HG02588 (cell line): ENCODE data around the gene CDH23.
A peak's percentile ranks its signal among the peaks of the same experiment; 100 is the strongest.

Source experiments
- ATAC-seq: cut with Tn5 transposase; IDR thresholded peaks from one replicate; pipeline ENCODE4 v1.9.1; 2021; ENCODE audit warnings: mild to moderate bottlenecking, moderate library complexity; ENCODE audit not compliant: unreplicated experiment

CDH23 gene

DNA sequence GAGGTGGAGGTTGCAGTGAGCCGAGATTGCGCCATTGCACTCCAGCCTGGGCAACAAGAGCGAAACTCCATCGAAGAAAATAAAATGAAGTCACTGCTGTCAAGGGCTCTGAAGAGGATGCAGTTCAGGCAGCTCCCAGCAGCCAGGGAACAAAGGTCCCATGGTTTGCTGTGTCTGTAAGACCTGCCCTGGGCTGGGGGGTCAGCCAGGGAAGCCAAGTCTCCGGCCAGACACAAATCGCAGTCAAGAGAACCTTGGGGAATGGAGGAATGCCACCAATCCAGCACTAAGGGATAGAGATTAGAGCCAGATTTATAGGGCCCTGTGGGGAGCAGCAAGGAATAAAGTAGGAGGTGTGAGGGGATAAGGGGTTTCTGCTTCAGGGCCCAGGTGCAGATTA, 405.5 kb downstream of the CDH23 start:
- no peak for ATAC-seq

DNA sequence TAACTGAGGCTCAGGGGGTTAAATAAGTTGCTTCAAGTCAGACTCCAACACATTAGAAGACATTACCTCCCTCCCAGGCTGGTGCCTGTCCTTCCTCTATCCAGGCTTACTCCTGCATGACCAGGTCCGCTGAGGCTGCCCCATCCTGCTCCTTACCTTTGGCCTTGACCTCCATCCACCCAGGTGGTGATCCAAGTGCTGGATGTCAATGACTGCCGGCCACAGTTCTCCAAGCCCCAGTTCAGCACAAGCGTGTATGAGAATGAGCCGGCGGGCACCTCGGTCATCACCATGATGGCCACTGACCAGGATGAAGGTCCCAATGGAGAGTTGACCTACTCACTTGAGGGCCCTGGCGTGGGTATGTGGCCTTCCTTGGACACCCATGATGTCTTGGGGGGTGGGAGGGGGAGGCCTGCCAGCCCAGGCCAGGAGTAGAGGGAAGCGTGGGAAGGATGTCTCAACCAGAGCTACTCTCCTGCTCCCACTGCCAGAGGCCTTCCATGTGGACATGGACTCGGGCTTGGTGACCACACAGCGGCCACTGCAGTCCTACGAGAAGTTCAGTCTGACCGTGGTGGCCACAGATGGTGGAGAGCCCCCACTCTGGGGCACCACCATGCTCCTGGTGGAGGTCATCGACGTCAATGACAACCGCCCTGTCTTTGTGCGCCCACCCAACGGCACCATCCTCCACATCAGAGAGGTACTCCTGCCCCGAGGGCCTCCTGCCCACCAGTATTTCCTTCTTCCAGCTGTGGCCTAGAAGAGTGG, 406.2 kb downstream of the CDH23 start:
- ATAC-seq: no peak

DNA sequence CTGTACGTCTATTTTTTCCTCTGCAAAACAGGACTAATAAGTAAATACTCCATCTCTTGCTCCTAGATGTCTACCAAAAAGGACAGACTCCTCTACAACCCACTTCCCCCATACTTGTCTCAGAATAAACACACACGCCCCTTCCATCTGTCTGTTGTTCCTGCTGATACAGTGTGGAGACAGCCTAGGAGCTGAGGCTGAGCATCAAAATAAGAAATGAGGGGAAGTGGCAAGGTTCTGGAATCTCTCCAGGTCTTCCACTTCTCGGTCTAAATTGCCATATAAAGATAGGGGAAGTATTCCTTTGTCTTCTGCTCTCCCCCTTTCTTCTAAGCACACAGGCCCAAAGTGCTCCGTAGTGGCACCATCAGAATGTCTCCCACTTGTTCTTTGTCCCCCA, 407.4 kb downstream of the CDH23 start:
- no peak for ATAC-seq

DNA sequence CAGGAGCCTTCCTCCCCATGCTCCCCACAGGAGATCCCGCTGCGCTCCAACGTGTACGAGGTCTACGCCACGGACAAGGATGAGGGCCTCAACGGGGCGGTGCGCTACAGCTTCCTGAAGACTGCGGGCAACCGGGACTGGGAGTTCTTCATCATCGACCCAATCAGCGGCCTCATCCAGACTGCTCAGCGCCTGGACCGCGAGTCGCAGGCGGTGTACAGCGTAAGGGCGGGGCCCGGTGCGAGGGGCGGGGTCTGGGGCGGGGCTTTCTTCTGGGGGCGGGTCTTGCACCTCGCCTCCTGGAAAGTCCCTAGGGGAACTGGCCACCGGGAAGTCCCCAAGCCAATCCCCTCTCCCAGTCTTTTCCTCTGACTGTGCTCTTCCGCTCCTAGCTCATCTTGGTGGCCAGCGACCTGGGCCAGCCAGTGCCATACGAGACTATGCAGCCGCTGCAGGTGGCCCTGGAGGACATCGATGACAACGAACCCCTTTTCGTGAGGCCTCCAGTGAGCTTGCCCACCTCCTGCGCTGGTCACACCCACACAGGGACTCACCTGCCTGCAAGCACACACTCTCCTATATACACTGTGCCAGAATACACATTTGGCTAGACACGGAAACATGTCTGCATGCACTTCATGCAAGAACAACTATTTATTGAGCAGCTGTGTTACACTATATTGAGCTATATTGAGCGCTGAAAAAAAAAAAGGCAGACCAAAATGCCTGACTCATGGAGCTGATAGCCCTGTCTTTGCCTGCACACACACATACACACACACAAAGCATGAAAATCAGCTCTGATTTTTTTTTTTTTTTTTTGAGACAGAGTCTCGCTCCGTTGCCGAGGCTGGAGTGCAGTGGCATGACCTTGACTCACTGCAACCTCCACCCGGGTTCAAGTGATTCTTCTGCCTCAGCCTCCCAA, 409.3 kb downstream of the CDH23 start:
- no peak for ATAC-seq

DNA sequence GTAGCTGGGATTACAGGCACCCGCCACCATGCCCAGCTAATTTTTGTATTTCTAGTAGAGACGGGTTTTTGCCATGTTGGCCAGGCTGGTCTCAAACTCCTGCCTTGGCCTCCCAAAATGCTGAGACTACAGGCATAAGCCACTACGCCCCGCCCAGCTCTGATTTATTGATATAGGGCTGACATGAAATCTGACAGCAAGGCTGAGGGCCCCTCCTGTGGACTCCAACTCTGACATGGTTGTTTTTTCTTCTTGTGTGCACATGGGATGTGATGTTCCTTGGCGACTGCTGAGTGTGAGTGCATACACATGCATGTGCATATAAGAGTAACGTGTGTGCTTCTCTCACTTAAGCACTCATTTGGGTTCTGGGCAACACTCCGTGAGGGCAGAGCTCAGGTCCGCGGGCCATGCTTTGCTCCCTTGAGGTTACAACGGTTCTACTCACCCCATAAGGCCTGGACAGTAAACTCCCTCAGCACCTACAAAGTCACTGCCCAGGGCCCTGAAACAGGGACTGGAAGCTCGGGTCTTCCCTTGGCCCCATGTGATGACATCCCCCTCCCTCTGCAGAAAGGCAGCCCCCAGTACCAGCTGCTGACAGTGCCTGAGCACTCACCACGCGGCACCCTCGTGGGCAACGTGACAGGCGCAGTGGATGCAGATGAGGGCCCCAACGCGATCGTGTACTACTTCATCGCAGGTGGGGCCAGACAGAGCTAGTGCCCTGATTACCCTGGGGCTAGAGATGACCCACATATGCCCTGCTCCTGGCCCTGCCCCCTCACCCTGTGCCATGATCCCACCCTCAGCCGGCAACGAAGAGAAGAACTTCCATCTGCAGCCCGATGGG, 410.2 kb downstream of the CDH23 start:
- no peak for ATAC-seq

DNA sequence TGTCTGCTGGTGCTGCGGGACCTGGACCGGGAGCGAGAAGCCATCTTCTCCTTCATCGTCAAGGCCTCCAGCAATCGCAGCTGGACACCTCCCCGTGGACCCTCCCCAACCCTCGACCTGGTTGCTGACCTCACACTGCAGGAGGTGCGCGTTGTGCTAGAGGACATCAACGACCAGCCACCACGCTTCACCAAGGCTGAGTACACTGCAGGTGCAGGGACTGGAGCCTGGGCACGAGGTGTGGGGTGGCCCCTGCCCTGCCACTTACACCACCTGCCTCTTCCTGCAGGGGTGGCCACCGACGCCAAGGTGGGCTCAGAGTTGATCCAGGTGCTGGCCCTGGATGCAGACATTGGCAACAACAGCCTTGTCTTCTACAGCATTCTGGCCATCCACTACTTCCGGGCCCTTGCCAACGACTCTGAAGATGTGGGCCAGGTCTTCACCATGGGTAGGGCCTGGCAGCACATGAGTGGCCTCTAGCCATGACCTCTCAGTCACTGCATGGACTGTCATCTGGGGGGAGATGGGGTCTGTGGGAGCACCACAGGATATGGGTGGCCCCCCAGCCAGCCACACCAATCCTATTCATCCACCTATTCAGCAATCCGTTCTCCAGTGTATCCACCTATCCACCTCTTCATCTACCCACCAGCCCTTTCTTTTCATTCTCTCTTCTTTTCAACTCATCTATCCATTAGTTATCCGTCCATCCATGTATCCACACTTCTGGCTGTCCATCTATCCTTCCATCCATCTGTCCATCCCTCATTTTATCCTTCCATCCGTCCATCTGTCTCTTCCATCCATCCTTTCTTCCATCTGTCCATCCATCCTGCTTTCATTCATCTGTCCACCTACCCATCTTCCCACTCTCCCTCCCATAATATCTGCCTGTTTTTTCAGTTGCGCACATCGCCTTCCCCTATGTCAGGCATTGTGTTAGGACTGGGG, 411.1 kb downstream of the CDH23 start:
- no peak for ATAC-seq

DNA sequence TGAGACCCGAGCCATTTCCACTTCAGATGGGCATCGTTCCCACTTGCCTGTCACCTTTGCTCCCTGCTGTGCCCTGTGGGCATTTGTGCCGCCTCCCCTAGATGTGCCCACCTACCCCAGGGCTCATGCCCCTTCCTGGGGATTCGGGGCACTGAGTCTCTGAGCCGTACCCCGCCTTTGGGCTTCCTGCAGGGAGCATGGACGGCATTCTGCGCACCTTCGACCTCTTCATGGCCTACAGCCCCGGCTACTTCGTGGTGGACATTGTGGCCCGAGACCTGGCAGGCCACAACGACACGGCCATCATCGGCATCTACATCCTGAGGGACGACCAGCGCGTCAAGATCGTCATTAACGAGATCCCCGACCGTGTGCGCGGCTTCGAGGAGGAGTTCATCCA, 412.9 kb downstream of the CDH23 start:
- no peak for ATAC-seq

DNA sequence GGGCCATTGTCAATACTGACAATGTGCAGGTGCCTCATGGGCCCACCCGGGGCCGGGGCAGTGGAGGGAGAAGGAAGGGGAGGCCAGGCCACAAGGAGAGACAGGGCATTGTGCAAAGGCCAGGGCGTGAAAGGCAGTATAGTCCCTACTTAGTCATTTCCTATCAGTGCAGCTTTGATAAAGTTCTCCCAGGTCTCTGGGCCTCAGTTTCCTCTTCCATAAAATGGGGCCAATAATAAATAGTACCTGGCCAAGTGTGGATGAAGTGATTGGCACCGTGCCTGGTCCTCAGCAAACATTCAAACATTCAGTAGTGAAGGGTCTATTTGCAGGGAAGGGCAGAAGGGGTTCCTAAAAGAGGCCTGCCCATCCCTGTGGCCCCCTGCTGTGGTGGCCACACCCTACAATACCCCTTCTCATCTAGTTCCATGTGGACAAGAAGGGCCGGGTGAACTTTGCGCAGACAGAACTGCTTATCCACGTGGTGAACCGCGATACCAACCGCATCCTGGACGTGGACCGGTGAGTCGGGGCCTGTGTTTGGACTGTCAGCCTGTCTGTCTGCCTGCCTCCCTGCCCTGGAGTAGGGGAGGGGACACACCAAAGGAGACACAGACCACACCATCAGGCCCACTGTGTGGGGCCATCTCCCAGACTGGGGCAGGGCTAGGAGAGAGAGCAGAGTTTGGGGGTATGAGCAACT, 413.5 kb downstream of the CDH23 start:
- ATAC-seq: no peak

DNA sequence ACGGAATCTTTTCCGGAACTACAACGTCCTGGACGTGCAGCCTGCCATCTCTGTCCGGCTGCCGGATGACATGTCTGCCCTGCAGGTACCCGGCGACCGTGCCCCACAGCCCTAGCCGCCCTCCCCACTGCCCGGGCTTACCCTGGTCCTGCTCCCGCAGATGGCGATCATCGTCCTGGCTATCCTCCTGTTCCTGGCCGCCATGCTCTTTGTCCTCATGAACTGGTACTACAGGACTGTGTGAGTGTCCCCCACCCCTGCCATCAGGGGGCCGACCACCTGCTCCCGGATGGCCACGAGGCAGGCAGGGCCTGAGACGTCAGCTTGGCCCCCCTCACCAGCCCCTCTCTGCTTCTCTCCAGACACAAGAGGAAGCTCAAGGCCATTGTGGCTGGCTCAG, 414.6 kb downstream of the CDH23 start:
- no peak for ATAC-seq

DNA sequence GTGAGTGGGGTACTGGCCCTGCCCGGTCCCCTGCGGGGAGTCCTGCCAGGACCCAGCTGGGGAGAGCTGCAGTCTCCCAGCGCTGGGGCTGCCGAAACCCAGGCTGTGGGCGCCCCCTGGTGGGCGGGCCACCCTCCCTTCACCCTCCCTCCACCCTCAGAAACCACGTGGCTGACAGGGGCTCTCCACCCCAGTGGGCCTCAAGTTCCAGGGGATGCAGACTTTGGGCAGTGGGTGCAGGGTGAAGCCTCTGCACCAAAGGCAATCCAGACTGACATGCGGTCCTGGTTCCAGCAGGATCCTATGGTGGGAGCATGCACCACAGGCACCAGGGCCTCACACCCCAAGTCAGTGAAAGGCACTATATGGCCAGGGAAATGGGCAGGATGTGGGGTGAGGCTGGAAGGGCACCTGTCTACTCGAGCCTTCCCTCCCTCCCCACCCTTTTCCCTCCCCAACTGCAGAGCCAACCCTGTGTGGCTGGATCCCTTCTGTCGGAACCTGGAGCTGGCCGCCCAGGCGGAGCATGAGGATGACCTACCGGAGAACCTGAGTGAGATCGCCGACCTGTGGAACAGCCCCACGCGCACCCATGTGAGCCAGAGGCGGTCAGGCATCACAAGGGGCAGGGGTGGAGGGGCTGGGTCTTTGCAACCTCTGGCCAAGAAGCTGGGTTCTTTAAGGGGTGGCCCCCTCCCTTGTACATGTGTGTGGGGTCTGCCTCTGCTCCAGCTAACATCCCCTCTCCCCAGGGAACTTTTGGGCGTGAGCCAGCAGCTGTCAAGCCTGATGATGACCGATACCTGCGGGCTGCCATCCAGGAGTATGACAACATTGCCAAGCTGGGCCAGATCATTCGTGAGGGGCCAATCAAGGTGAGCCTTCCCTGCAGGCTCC, 415.5 kb downstream of the CDH23 start:
- peak; percentile 58 for ATAC-seq

DNA sequence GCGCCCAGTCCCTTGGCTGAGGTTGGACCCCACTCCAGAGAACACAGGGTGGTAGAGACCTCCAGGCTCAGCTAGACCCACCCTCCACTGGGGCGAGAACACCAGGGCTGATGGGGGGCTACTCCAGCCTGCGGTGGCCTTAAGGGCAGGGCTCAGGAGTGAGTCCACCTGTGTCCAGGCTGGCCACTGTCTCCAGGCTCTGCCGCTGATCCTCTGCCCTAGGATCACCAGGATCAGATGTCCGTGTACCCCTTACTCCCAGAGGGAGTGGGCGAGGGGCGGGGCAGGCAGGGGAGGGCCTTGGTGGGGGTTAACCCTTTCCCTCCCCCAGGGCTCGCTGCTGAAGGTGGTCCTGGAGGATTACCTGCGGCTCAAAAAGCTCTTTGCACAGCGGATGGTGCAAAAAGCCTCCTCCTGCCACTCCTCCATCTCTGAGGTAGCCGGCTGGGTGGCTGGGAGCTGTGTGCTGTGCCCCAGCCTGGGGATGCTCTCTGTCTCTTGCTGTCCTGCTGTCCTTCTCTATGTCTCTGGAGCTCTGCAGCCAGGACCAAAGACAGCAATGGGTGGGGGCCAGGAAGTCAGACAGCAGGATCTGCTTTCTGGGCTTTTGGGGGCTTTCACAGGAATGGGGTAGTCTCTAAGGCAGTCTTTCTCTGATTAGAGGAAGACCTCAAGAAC, 416.3 kb downstream of the CDH23 start:
- no peak for ATAC-seq

DNA sequence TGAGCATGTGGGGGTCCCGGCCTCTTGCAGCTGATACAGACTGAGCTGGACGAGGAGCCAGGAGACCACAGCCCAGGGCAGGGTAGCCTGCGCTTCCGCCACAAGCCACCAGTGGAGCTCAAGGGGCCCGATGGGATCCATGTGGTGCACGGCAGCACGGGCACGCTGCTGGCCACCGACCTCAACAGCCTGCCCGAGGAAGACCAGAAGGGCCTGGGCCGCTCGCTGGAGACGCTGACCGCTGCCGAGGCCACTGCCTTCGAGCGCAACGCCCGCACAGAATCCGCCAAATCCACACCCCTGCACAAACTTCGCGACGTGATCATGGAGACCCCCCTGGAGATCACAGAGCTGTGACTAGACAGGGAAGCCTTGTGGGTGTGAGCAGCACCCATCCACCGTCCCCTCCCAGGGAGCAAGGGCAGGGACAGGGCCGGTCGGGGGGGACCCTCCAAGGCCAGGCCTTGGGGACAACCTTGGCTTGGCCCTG, 418.2 kb downstream of the CDH23 start:
- no peak for ATAC-seq

DNA sequence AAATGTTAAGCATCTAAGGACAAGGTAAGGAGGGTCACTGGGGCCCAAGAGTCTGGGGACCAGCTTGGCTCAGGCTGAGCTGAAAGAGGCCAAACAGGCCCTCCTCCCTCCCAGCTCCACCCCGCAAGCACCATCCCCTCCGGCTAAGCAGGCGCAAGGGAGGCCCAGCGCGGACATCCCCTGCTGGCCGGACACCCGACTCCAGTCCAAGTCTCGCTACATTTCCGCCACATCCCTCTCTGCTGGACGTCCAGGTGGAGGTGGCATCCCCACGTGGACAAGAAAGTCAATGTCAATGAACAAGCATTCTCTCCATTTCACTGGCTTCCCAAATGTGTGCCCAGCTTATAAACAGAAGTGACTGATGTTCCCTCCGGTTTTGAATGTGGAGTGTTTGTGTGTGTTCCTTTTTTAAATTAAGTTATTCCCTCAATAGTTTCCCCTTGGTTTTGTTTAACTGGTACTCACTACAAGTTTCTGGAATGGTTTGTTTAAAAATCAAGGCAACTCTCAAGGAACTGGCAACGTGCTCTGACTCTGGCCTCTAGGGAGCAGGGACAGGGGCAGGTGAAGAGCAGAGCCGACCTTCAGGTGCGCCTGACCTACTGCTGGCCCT, 418.9 kb downstream of the CDH23 start:
- no peak for ATAC-seq

DNA sequence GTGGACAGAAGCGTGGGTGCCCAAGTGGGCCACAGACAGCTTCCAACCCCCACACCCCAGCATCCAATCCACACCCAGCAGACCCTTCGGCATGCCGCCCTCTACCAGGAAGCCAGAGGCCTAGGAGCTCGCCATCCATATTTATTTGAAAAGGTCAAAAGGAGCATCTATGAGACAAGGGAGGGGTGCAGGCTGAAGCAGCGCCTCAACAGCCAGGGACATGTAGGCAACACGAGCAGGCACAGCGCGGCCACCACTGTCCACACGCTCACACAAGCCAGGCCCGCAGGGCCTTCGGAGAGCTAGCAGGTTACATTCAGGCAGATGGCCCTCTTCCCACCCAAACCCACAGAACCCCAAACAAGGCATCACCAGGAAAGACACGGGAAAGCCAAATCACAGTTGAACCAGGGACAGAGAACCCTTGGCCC, 419.7 kb downstream of the CDH23 start:
- no peak for ATAC-seq

DNA sequence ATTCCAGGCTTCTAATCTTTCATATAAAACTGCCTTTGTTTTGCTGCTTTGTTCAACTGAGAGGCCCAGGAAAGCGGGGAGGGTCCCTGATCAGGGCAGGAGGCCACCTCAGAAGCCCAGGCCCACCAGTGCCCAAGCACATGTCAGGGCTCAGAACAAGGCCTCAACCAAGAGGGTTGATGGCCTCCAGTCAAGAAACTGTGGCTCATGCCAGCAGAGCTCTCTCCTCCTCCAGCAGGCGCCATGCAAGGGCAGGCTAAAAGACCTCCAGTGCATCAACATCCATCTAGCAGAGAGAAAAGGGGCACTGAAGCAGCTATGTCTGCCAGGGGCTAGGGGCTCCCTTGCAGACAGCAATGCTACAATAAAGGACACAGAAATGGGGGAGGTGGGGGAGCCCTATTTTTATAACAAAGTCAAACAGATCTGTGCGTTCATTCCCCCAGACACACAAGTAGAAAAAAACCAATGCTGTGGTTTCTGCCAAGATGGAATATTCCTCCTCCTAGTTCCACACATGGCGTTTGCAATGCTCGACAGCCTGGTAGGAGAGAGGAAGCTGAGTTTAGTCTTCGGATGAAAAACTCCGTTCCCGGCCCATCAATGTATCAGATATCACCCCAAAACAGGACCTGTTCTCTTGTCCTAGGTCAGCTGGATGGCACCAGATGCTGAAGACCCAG, 420.4 kb downstream of the CDH23 start:
- ATAC-seq: no peak

DNA sequence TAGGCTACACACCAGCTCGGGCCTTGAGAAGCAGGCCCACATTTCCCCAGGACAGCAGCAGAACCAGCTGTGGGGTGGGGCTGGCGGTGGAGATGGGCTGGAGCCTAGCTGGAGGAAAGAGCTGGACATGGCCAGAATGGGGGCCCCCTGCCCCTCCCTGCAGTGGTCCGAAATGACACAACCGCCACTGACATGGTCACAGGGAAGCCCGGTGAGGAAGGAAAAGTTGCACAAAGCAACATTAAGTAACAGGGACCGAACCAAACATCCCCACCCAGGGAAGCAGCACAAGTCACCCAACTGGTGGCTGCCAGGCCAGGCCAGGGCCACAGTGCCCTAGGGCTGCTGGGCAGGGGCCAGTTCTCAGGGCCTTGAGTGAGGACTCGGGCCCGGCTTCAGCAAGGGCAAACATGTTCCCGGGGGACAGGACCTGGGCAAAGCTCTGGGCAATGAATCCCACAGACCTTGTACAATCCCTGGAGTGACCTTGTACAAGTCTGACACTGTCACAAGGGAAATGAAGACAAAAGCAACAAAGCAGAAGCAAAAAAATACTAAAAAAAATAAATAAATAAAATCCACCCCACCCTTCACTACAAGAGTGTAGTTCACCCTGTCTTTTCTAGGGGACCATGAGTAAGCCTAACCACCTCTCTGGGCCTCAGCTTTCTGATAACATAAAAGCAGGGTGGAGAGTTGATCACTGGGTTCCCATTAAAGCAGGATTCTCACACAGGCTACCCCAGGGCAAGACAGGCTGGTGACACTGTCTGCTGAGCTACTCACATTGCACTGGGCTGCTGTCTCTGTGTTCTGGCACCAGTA, 421.3 kb downstream of the CDH23 start:
- ATAC-seq: no peak
